NCI-H128 (cell line): ENCODE results near the gene SEZ6L.

Experiments
- DNase-seq: peaks from one replicate; lab custom pipeline; 2025; ENCODE audit not compliant: unreplicated experiment; lab: John Stamatoyannopoulos, UW

Gene SEZ6L

GRCh38 chr22:26292667-26292995 is 123.4 kb downstream of the SEZ6L start:
- no peak for DNase-seq

GRCh38 chr22:26295563-26296126 is 126.4 kb downstream of the SEZ6L start:
- no peak for DNase-seq

GRCh38 chr22:26298605-26299310 is 129.5 kb downstream of the SEZ6L start:
- no peak for DNase-seq

- no peak for DNase-seq
Measured at GRCh38 chr22:26302726-26303125, 133.5 kb downstream of the SEZ6L start.

GRCh38 chr22:26303475-26303874 is 134.2 kb downstream of the SEZ6L start:
- DNase-seq = no peak

- DNase-seq = no peak
Measured at GRCh38 chr22:26304730-26305129, 135.5 kb downstream of the SEZ6L start.

- DNase-seq = no peak
Measured at GRCh38 chr22:26308467-26308866, 139.2 kb downstream of the SEZ6L start.

GRCh38 chr22:26310616-26311015 is 141.4 kb downstream of the SEZ6L start:
- DNase-seq = no peak

- DNase-seq = no peak
Measured at GRCh38 chr22:26313291-26313690, 144.0 kb downstream of the SEZ6L start.

GRCh38 chr22:26314171-26314570 is 144.9 kb downstream of the SEZ6L start:
- no peak for DNase-seq

GRCh38 chr22:26314656-26315055 is 145.4 kb downstream of the SEZ6L start:
- DNase-seq = no peak

- no peak for DNase-seq
Measured at GRCh38 chr22:26316732-26317285, 147.5 kb downstream of the SEZ6L start.

- no peak for DNase-seq
Measured at GRCh38 chr22:26318975-26319374, 149.7 kb downstream of the SEZ6L start.

GRCh38 chr22:26320447-26320846 is 151.2 kb downstream of the SEZ6L start:
- no peak for DNase-seq

- DNase-seq = no peak
Measured at GRCh38 chr22:26321469-26321913, 152.2 kb downstream of the SEZ6L start.

- DNase-seq = no peak
Measured at GRCh38 chr22:26322179-26322905, 153.1 kb downstream of the SEZ6L start.

- DNase-seq = no peak
Measured at GRCh38 chr22:26323013-26323412, 153.8 kb downstream of the SEZ6L start.

- DNase-seq = no peak
Measured at GRCh38 chr22:26324150-26324549, 154.9 kb downstream of the SEZ6L start.

GRCh38 chr22:26325641-26326040 is 156.4 kb downstream of the SEZ6L start:
- no peak for DNase-seq

- no peak for DNase-seq
Measured at GRCh38 chr22:26326803-26327202, 157.5 kb downstream of the SEZ6L start.

GRCh38 chr22:26327306-26327705 is 158.0 kb downstream of the SEZ6L start:
- no peak for DNase-seq

- DNase-seq = no peak
Measured at GRCh38 chr22:26328221-26328620, 159.0 kb downstream of the SEZ6L start.
